ENCODE measurements around the gene FER1L5. TPM values are rescaled to one million over a fixed set of nuclear protein-coding genes. Genes with fewer than 3 reads are reported as not detected.

FER1L5 gene
- total and polyA plus RNA-seq, 9 of the 15 experiments (the other 6 are each of a cell fraction or from before 2014, with no cell fraction given) = 0.01 TPM; not detected in 6

- TF ChIP-seq CHD7 (IDR thresholded peaks at IDR 0.05; ENCODE audit: low read depth, low read length) = no peak
- no peak for TF ChIP-seq HLTF (IDR thresholded peaks at IDR 0.05)
- TF ChIP-seq CBFB (CRISPR knock-in tag; IDR thresholded peaks at IDR 0.05) = no peak
- peak; percentile 57; the same call in 1 of the 2 replicates for TF ChIP-seq C11orf30 (IDR thresholded peaks at IDR 0.05; ENCODE audit: low read depth)
- no peak for TF ChIP-seq ZKSCAN3 (CRISPR knock-in tag; IDR thresholded peaks at IDR 0.05)
- TF ChIP-seq PREB (CRISPR knock-in tag; IDR thresholded peaks at IDR 0.05) = no peak
- TF ChIP-seq ILF3 (IDR thresholded peaks at IDR 0.05; ENCODE audit: borderline replicate concordance) = no peak
- no peak for TF ChIP-seq E2F5 (CRISPR knock-in tag; IDR thresholded peaks at IDR 0.05)
- no peak for TF ChIP-seq ZNF583 (CRISPR knock-in tag; IDR thresholded peaks at IDR 0.05)
- no peak for TF ChIP-seq ZFPM2 (CRISPR knock-in tag; IDR thresholded peaks at IDR 0.05)
- no peak for TF ChIP-seq MTA1 (IDR thresholded peaks at IDR 0.05; ENCODE audit: borderline replicate concordance)
- no peak for TF ChIP-seq ZNF830 (CRISPR knock-in tag; IDR thresholded peaks at IDR 0.05)
- TF ChIP-seq USF1 (CRISPR knock-in tag; IDR thresholded peaks at IDR 0.05) = no peak
These were observed 33.8 kb upstream of the FER1L5 start (continued) for GRCh38 chr2:96608469-96609455.
